Thyroid gland (tissue), 4 donors: Measurements from ENCODE around the gene ALKBH3.

Experiments used
- CTCF ChIP-seq, 6 experiments: fragments of 200-600 bp in 3 of 6; fragments of 450-650 bp in 3 of 6; sonication (generic) in 3 of 6; IDR thresholded peaks; one replicate each; pipeline ENCODE4 v1.5.1; 2016 to 2019; ENCODE audit warnings: antibody characterized with exemption in 6 of 6, mild to moderate bottlenecking in 2 of 6, inconsistent platforms in 1 of 6, moderate library complexity in 1 of 6
- POLR2A ChIP-seq, 2 donors: fragments of 450-650 bp; IDR thresholded peaks; one replicate each; pipeline ENCODE4 v1.6.1; 2017; ENCODE audit warnings: antibody characterized with exemption in 2 of 2, mild to moderate bottlenecking in 2 of 2, moderate library complexity in 1 of 2

DNA sequence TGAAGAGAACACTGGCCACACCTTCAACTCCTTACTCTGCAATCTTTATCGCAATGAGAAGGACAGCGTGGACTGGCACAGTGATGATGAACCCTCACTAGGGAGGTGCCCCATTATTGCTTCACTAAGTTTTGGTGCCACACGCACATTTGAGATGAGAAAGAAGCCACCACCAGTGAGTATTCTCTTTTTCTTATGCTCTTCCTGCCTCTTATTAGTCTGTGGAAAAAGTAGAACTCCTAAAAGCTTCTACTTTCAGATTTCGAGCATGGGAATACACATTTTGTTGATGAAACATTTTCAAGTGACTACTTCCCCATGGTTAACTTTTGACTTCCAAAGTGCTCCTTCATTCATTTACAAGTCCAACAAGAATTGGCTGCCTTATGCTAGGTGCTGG lies 20.9 kb downstream of the ALKBH3 start:
- TF ChIP-seq CTCF (IDR thresholded peaks at IDR 0.05) = no peak
- TF ChIP-seq POLR2A (IDR thresholded peaks at IDR 0.05) = no peak
